Duodenal mucosa (tissue), 2 donors: ENCODE data around the gene NPAS2.

Experiments used
- H3K27ac ChIP-seq: one replicate; pipeline ENCODE4 v1.7.0; 2013; ENCODE audit warnings: low read depth, low read length
- H3K27me3 ChIP-seq, 2 donors: one replicate each; pipeline ENCODE4 v1.7.0; 2013; ENCODE audit warnings: low read length in 2 of 2, control low read depth in 1 of 2; ENCODE audit not compliant: insufficient read depth in 2 of 2, control insufficient read depth in 1 of 2
- H3K36me3 ChIP-seq, 2 donors: one replicate each; pipeline ENCODE4 v1.7.0; 2013; ENCODE audit warnings: low read length in 2 of 2, control low read depth in 1 of 2; ENCODE audit not compliant: insufficient read depth in 2 of 2, control insufficient read depth in 1 of 2
- H3K4me1 ChIP-seq, 2 donors: one replicate each; pipeline ENCODE4 v1.7.0; 2013; ENCODE audit warnings: low read length in 2 of 2, control low read depth in 1 of 2; ENCODE audit not compliant: insufficient read depth in 2 of 2, control insufficient read depth in 1 of 2
- H3K4me3 ChIP-seq, 2 donors: one replicate each; pipeline ENCODE4 v1.7.0; 2013; ENCODE audit warnings: low read length in 2 of 2, low read depth in 1 of 2
- H3K9ac ChIP-seq, 2 donors: one replicate each; pipeline ENCODE4 v1.7.0; 2013; ENCODE audit warnings: low read length in 2 of 2, low read depth in 1 of 2
- H3K9me3 ChIP-seq, 2 donors: one replicate each; pipeline ENCODE4 v1.7.0; 2013; ENCODE audit warnings: low read length in 2 of 2, control low read depth in 1 of 2; ENCODE audit not compliant: control insufficient read depth in 1 of 2

NPAS2 gene

DNA sequence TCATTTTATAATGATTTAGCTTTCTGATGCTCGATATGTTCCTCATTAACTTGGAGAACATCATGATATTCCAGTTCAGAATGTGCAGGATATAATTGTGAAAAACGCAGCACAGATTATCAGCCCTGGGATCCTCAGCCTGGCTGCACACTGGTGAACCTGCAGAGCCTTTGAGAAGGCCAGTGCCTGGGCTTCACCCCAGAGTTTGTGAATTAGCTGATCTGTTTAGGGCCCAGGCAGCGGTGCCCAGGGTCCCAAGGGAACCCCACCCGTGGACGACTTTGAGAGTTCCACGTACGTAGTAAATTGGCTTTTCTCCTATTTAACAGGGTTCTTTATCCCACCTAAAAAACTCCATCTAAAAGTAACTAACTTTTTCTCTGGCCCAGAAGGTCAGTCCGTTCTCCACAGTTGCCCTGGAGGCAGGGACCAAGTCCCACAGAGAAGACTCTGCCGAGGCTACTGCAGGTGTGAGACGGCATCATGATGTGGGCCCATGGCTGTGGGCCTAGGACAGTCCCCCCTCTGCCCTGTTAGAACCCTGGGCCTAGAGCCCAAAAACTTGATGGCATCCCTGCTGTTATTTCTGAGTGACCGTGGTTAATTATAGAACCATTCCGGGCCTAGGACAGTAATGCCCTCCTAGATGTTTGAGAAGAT lies 142.6 kb downstream of the NPAS2 start:
- Histone ChIP-seq H3K4me1 (no peaks in the 10 kb centered on the region), H3K9ac (no peak overlapping the region), H3K36me3 (peaks cover 0 to 7% of the 10 kb centered on the region in 2 donors), H3K27me3 (no peaks in the 10 kb centered on the region), H3K9me3 (no peaks in the 10 kb centered on the region), H3K4me3 (no peak overlapping the region), H3K27ac (no peak overlapping the region)

GRCh38 chr2:100963026-100963375 lies 143.1 kb downstream of the NPAS2 start:
- Histone ChIP-seq H3K36me3 (peaks cover 1 to 11% of the 10 kb centered on the region in 2 donors), H3K4me3 (no peak overlapping the region), H3K27me3 (no peaks in the 10 kb centered on the region), H3K27ac (no peak overlapping the region), H3K9me3 (no peaks in the 10 kb centered on the region), H3K9ac (no peak overlapping the region), H3K4me1 (no peaks in the 10 kb centered on the region)

GRCh38 chr2:100964222-100964621 lies 144.3 kb downstream of the NPAS2 start:
- Histone ChIP-seq H3K9me3 (no peaks in the 10 kb centered on the region), H3K4me1 (no peaks in the 10 kb centered on the region), H3K4me3 (no peak overlapping the region), H3K27me3 (no peaks in the 10 kb centered on the region), H3K36me3 (peaks cover 5 to 23% of the 10 kb centered on the region in 2 donors), H3K9ac (no peak overlapping the region), H3K27ac (no peak overlapping the region)

- H3K4me1 ChIP-seq, result no peaks in the 10 kb centered on the region
- no peak overlapping the region for H3K4me3 ChIP-seq
- no peaks in the 10 kb centered on the region for H3K27me3 ChIP-seq
- no peak overlapping the region for H3K27ac ChIP-seq
- H3K9ac ChIP-seq, result no peak overlapping the region
- no peaks in the 10 kb centered on the region for H3K9me3 ChIP-seq
- peaks cover 5 to 27% of the 10 kb centered on the region in 2 donors for H3K36me3 ChIP-seq
These were observed 144.8 kb downstream of the NPAS2 start for GRCh38 chr2:100964681-100965169.

DNA sequence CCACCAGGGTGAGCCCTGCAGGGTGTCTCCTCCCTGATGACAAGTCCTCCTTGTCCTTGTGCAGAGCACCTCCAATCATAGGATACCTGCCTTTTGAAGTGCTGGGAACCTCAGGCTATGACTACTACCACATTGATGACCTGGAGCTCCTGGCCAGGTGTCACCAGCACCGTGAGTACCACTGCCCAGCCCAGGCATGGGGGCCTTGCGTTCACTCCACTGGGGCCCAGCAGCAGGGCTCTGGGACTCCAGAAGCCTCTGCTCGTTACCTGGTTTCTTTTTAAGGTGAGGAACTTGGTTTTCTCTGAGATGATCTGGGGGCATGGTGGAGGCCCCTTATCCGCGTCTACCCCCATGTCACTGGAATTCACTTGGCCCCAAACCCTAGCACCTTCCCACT lies 145.7 kb downstream of the NPAS2 start:
- Histone ChIP-seq H3K36me3 (peaks cover 5 to 34% of the 10 kb centered on the region in 2 donors), H3K4me1 (no peaks in the 10 kb centered on the region), H3K27me3 (no peaks in the 10 kb centered on the region), H3K9me3 (no peaks in the 10 kb centered on the region), H3K27ac (no peak overlapping the region), H3K4me3 (no peak overlapping the region), H3K9ac (no peak overlapping the region)

DNA sequence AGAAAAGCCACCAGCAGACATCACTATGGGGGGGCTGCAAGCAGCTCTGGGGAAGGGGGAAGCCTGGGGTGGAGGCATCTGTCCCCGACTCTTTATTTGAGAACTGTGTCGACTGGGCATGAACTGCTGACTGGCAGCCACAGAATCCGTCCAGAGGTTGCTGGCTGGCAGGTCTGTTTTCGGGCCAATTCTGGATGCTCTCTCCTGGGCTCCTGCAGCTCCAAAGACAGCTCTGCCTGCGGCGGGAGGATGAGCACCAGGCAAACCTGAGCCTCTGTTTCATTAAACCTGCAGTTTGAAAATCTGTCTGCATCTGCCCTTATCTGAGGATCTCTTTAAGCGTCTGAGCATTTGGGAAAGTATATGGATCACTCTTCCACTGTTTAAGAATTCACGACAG lies 147.8 kb downstream of the NPAS2 start:
- no peak overlapping the region for H3K9ac ChIP-seq
- no peaks in the 10 kb centered on the region for H3K9me3 ChIP-seq
- H3K36me3 ChIP-seq, result peaks cover 8 to 51% of the 10 kb centered on the region in 2 donors
- H3K4me3 ChIP-seq, result no peak overlapping the region
- H3K27ac ChIP-seq, result no peak overlapping the region
- H3K4me1 ChIP-seq, result no peaks in the 10 kb centered on the region
- H3K27me3 ChIP-seq, result no peaks in the 10 kb centered on the region

GRCh38 chr2:100968146-100969145 lies 148.5 kb downstream of the NPAS2 start:
- Histone ChIP-seq H3K27ac (no peak overlapping the region), H3K4me1 (no peaks in the 10 kb centered on the region), H3K4me3 (no peak overlapping the region), H3K27me3 (no peaks in the 10 kb centered on the region), H3K9ac (no peak overlapping the region), H3K36me3 (peaks cover 10 to 54% of the 10 kb centered on the region in 2 donors), H3K9me3 (no peaks in the 10 kb centered on the region)

GRCh38 chr2:100969998-100970397 lies 150.1 kb downstream of the NPAS2 start:
- peaks cover 18 to 69% of the 10 kb centered on the region in 2 donors for H3K36me3 ChIP-seq
- H3K27me3 ChIP-seq, result no peaks in the 10 kb centered on the region
- no peak overlapping the region for H3K9ac ChIP-seq
- H3K4me1 ChIP-seq, result no peaks in the 10 kb centered on the region
- no peaks in the 10 kb centered on the region for H3K9me3 ChIP-seq
- H3K27ac ChIP-seq, result no peak overlapping the region
- H3K4me3 ChIP-seq, result no peak overlapping the region

GRCh38 chr2:100971221-100971620 lies 151.3 kb downstream of the NPAS2 start:
- Histone ChIP-seq H3K36me3 (peaks cover 21 to 80% of the 10 kb centered on the region in 2 donors), H3K27me3 (no peaks in the 10 kb centered on the region), H3K4me3 (no peak overlapping the region), H3K4me1 (no peaks in the 10 kb centered on the region), H3K9ac (no peak overlapping the region), H3K27ac (no peak overlapping the region), H3K9me3 (no peaks in the 10 kb centered on the region)

DNA sequence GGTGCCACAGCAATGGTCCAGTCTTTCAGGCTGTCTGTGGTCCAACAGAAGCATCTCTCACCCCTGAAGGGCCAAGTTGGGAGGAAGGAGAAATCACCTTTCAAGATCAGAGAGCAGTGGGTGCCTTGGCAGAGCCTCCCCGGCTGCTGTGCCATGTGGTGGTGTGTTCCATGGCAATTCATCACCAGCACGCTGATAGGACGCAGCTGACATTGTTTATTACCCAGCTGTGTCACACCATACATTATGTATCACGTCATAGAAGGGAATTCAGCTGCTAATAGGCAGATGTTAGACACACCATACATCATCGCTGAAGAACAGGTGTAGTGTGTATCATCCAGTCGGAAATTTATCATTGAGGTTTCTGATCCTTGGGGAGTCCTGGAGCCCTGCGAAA lies 152.5 kb downstream of the NPAS2 start:
- peaks cover 25 to 86% of the 10 kb centered on the region in 2 donors for H3K36me3 ChIP-seq
- no peak overlapping the region for H3K4me3 ChIP-seq
- H3K4me1 ChIP-seq, result no peaks in the 10 kb centered on the region

More for the DNA sequence above, 152.5 kb downstream of the NPAS2 start:
- H3K9ac ChIP-seq, result no peak overlapping the region
- H3K27ac ChIP-seq, result no peak overlapping the region
- no peaks in the 10 kb centered on the region for H3K27me3 ChIP-seq
- H3K9me3 ChIP-seq, result no peaks in the 10 kb centered on the region
